ENCODE data around the gene NMB. TPM values are rescaled to one million over a fixed set of nuclear protein-coding genes. Genes with fewer than 3 reads are reported as not detected.
"Not testable (repeated sequence)": the region's sequence is repeated elsewhere in the genome, so short reads cannot be mapped to it uniquely, and the experiment has no call there.

Gene NMB
- total RNA-seq (2014; rRNA removed; shearing (Covaris generic)): 3.4 and 7.4 TPM in 2 replicates

GRCh38 chr15:84658080-84658787, at the start of gene NMB:
Gene NMB, minus strand, starts transcription at chr15:84658199. Its CDS starts 47 bp downstream, at chr15:84658152.
- DNase-seq (ENCODE audit: low read depth): peak; percentile 68

- DNase-seq (ENCODE audit: low read depth): no peak
Measured at GRCh38 chr15:84703808-84704207, 45.8 kb upstream of the NMB start.

- no peak for DNase-seq (ENCODE audit: low read depth)
Measured at GRCh38 chr15:84702961-84703482, 45.0 kb upstream of the NMB start.

GRCh38 chr15:84699538-84700191, 41.7 kb upstream of the NMB start:
- DNase-seq (ENCODE audit: low read depth): no peak

GRCh38 chr15:84697236-84697990, 39.4 kb upstream of the NMB start:
- no peak for DNase-seq (ENCODE audit: low read depth)

- DNase-seq (ENCODE audit: low read depth): no peak
Measured at GRCh38 chr15:84696757-84697156, 38.8 kb upstream of the NMB start.

- DNase-seq (ENCODE audit: low read depth): no peak
Measured at GRCh38 chr15:84690342-84690741, 32.3 kb upstream of the NMB start.

- no peak for DNase-seq (ENCODE audit: low read depth)
Measured at GRCh38 chr15:84689858-84690257, 31.9 kb upstream of the NMB start.

GRCh38 chr15:84686446-84686845, 28.4 kb upstream of the NMB start:
- DNase-seq (ENCODE audit: low read depth): not testable (repeated sequence)

- DNase-seq (ENCODE audit: low read depth): peak; percentile 88
Measured at GRCh38 chr15:84685304-84685703, 27.3 kb upstream of the NMB start.

- DNase-seq (ENCODE audit: low read depth): peak; percentile 47
Measured at GRCh38 chr15:84684092-84684491, 26.1 kb upstream of the NMB start.

GRCh38 chr15:84681831-84682230, 23.8 kb upstream of the NMB start:
- peak; percentile 3 for DNase-seq (ENCODE audit: low read depth)

- DNase-seq (ENCODE audit: low read depth): peak; percentile 73
Measured at GRCh38 chr15:84671211-84671610, 13.2 kb upstream of the NMB start.

- DNase-seq (ENCODE audit: low read depth): no peak
Measured at GRCh38 chr15:84669726-84670125, 11.7 kb upstream of the NMB start.

- no peak for DNase-seq (ENCODE audit: low read depth)
Measured at GRCh38 chr15:84668221-84668982, 10.4 kb upstream of the NMB start.

GRCh38 chr15:84666373-84666772, 8.4 kb upstream of the NMB start:
- DNase-seq (ENCODE audit: low read depth): no peak

GRCh38 chr15:84661001-84661400, 3.0 kb upstream of the NMB start:
- DNase-seq (ENCODE audit: low read depth): no peak

- no peak for DNase-seq (ENCODE audit: low read depth)
Measured at GRCh38 chr15:84659904-84660781, 2.1 kb upstream of the NMB start.

- no peak for DNase-seq (ENCODE audit: low read depth)
Measured at GRCh38 chr15:84658788-84659411, 901 bp upstream of the NMB start.

GRCh38 chr15:84657748-84658079, 285 bp downstream of the NMB start:
- no peak for DNase-seq (ENCODE audit: low read depth)
